CD4-positive, alpha-beta T cell (primary cell): ENCODE measurements around the gene NPAS3. TPM values are rescaled to one million over a fixed set of nuclear protein-coding genes. Genes with fewer than 3 reads are reported as not detected.

Experiments
- ATAC-seq: fragments of 200-7000 bp; cut with Tn5 transposase; one replicate; pipeline ENCODE4 v1.10.0; 2022; ENCODE audit warnings: mild to moderate bottlenecking; ENCODE audit not compliant: poor library complexity
- CTCF ChIA-PET: fragments of 350-600 bp; sonication (Branson Sonifier 250); formaldehyde crosslinking; loops from one replicate; lab custom pipeline; 2021; ENCODE audit warnings: antibody characterized with exemption, inconsistent platforms; lab: Charles Lee
- POLR2A ChIA-PET: fragments of 350-600 bp; sonication (Branson Sonifier 250); formaldehyde crosslinking; loops from one replicate; lab custom pipeline; 2021; ENCODE audit warnings: antibody characterized with exemption, inconsistent platforms; lab: Charles Lee
- DNase-seq, 14 experiments: peaks; one replicate each; pipeline ENCODE4 v3.0.0-alpha.2; 2013 to 2020; ENCODE audit warnings: mixed read lengths in 2 of 14
- H3K27ac ChIP-seq, 2 donors: one replicate each; pipeline versions ENCODE4 v1.5.1 to v1.7.0; 2013; ENCODE audit warnings: low read length in 2 of 2, low read depth in 1 of 2, mild to moderate bottlenecking in 1 of 2
- H3K27me3 ChIP-seq, 2 experiments: 1 replicate in 1 of 2; 2 replicates in 1 of 2; pipeline versions ENCODE4 v1.6.1 to v1.7.0; 2013; ENCODE audit warnings: low read length in 2 of 2, control low read depth in 1 of 2, mild to moderate bottlenecking in 1 of 2, moderate library complexity in 1 of 2; ENCODE audit not compliant: insufficient read depth in 2 of 2, control insufficient read depth in 1 of 2
- H3K36me3 ChIP-seq: one replicate; pipeline ENCODE4 v1.6.1; 2013; ENCODE audit warnings: low read length, control low read depth; ENCODE audit not compliant: insufficient read depth
- H3K4me1 ChIP-seq: one replicate; pipeline ENCODE4 v1.6.1; 2013; ENCODE audit warnings: low read length, control low read depth; ENCODE audit not compliant: insufficient read depth
- H3K4me3 ChIP-seq: one replicate; pipeline ENCODE4 v1.5.1; 2013; ENCODE audit warnings: mild to moderate bottlenecking, low read length, moderate library complexity
- H3K9me3 ChIP-seq, 2 experiments: 1 replicate in 1 of 2; 2 replicates in 1 of 2; pipeline versions ENCODE4 v1.6.1 to v1.7.0; 2013; ENCODE audit warnings: low read length in 2 of 2, mild to moderate bottlenecking in 2 of 2, control low read depth in 1 of 2, moderate library complexity in 1 of 2; ENCODE audit not compliant: control insufficient read depth in 1 of 2, insufficient read depth in 1 of 2
- H3K27ac Mint-ChIP-seq: one replicate; pipeline ENCODE4 v1.8.0; 2020; ENCODE audit warnings: mixed read lengths
- H3K27me3 Mint-ChIP-seq: one replicate; pipeline ENCODE4 v1.8.0; 2021; ENCODE audit warnings: mixed read lengths
- H3K36me3 Mint-ChIP-seq: one replicate; pipeline ENCODE4 v1.8.0; 2021; ENCODE audit warnings: low read depth, mixed read lengths
- H3K4me1 Mint-ChIP-seq: one replicate; pipeline ENCODE4 v1.8.0; 2021; ENCODE audit warnings: low read depth, mixed read lengths
- H3K4me3 Mint-ChIP-seq: one replicate; pipeline ENCODE4 v1.8.0; 2020; ENCODE audit warnings: mild to moderate bottlenecking, mixed read lengths
- H3K9me3 Mint-ChIP-seq: one replicate; pipeline ENCODE4 v1.8.0; 2020; ENCODE audit warnings: mixed read lengths
- intact Hi-C, 2 experiments: fragments of 100-400 bp; cut with DNase I in 1 of 2; cut with micrococcal nuclease in 1 of 2; formaldehyde crosslinking; loops; one replicate each; pipeline versions ENCODE4 v1.15.1 to v1.9.0; 2023 to 2025; cut with DNase I, micrococcal nuclease
- total RNA-seq, 174 experiments: library from RNA in 2 of 174; stranded (reverse) in 2 of 174; gene quantifications; one replicate each; pipeline ENCODE4 v1.2.3 and lab custom pipeline; 2021 to 2026
- TF ChIP-seq, protein P1 (sequence below): fragments of 200-600 bp; IDR thresholded peaks from one replicate; pipeline ENCODE4 v1.8.0; 2022; ENCODE audit warnings: antibody characterized with exemption, mild to moderate bottlenecking

The NPAS3 gene
- total RNA-seq, 2 experiments from 2014 or later: not detected

DNA sequence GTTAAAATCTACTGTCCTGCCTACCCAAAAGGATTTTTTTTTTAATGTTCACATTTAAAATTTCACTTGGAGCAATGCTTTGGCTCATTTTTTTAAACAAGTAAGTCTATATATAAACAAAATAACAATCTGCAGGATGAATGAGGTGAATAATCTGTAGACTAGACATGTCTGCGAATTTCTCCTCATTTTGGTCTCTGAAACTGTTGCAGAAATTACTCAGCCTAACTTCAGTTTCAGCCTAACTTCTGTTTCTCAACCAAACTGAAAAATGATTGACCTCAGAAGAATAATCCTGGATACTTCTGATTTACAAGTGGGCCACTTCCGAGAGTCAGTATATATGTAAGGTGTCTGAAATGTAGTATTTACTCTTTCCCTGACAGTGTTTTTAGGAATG lies 39.8 kb upstream of the NPAS3 start:
- Mint-ChIP-seq H3K27ac (no peak overlapping the region), H3K4me1 (no peaks in the 10 kb centered on the region), H3K9me3 (no peaks in the 10 kb centered on the region), H3K4me3 (no peak overlapping the region), H3K27me3 (peaks cover 4% of the 10 kb centered on the region), H3K36me3 (no peaks in the 10 kb centered on the region)
- Histone ChIP-seq H3K27me3 (no peaks in the 10 kb centered on the region), H3K4me3 (no peak overlapping the region), H3K9me3 (peaks cover 0 to 3% of the 10 kb centered on the region in 2 experiments), H3K36me3 (no peaks in the 10 kb centered on the region), H3K4me1 (no peaks in the 10 kb centered on the region), H3K27ac (no peak overlapping the region)
- intact Hi-C loops: no loop called here
- DNase-seq (no peak), ATAC-seq (no peak)
- CTCF ChIA-PET: interaction anchor here (1.1 kb wide), 1 partner anchor 9 kb away, joined by 4 read pairs; no protein-coding TSS in a partner anchor
- TF ChIP-seq, protein P1, sequence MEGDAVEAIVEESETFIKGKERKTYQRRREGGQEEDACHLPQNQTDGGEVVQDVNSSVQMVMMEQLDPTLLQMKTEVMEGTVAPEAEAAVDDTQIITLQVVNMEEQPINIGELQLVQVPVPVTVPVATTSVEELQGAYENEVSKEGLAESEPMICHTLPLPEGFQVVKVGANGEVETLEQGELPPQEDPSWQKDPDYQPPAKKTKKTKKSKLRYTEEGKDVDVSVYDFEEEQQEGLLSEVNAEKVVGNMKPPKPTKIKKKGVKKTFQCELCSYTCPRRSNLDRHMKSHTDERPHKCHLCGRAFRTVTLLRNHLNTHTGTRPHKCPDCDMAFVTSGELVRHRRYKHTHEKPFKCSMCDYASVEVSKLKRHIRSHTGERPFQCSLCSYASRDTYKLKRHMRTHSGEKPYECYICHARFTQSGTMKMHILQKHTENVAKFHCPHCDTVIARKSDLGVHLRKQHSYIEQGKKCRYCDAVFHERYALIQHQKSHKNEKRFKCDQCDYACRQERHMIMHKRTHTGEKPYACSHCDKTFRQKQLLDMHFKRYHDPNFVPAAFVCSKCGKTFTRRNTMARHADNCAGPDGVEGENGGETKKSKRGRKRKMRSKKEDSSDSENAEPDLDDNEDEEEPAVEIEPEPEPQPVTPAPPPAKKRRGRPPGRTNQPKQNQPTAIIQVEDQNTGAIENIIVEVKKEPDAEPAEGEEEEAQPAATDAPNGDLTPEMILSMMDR: no peak
- POLR2A ChIA-PET: no interaction called here

DNA sequence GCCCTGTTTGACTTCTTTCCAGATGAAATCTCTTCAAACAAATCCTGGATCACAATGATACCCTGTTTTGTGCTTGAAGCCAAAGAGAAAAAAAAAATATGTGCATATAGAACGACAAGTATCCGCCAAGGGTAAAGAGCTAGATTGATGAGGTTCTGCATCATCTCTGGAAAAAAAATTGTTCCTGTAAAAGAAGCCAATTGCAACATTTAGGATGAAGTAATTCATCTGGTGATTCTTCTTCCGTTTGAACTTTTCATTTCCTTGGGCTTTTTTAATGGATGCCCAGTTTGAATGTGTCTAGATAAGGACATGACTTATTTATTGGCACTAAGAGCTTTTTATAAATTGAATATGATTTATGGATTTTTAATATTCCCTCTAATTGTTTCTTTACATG lies 38.1 kb upstream of the NPAS3 start:
- H3K27ac Mint-ChIP-seq: no peak overlapping the region
- TF ChIP-seq, protein P1: no peak

DNA sequence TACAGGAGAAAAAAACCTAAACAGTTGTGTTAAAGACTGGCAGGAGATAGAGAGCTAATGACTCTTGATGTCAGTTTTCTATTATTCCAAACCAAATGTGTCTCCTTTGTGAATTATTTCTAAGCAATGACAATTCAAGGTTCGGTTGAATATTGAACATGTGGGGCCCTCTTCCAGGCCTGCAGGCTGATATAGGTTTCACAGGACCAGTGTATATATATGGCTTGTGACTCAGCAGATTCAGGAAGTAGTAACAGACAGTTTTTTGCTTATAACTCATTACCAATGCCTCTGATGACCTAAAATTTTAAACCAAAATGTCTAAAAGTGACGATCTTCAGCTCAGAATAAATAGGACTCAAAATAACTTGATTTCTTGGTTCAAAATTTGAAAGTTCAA lies 33.7 kb upstream of the NPAS3 start:
- TF ChIP-seq, protein P1: no peak
- H3K27me3 ChIP-seq: no peaks in the 10 kb centered on the region
- intact Hi-C loops: no loop called here
- POLR2A ChIA-PET: no interaction called here
- H3K4me1 ChIP-seq: no peaks in the 10 kb centered on the region
- no peak overlapping the region for H3K4me3 ChIP-seq
- ATAC-seq (no peak), DNase-seq (no peak)
- Mint-ChIP-seq H3K27ac (no peak overlapping the region), H3K4me3 (no peak overlapping the region), H3K27me3 (peaks cover 7% of the 10 kb centered on the region), H3K36me3 (no peaks in the 10 kb centered on the region), H3K9me3 (peaks cover 6% of the 10 kb centered on the region), H3K4me1 (no peaks in the 10 kb centered on the region)
- no peak overlapping the region for H3K27ac ChIP-seq
- peaks cover 0 to 3% of the 10 kb centered on the region in 2 experiments for H3K9me3 ChIP-seq
- H3K36me3 ChIP-seq: no peaks in the 10 kb centered on the region
- CTCF ChIA-PET: no interaction called here

More for the DNA sequence above, 38.1 kb upstream of the NPAS3 start:
- intact Hi-C loops: no loop called here
- peaks cover 0 to 3% of the 10 kb centered on the region in 2 experiments for H3K9me3 ChIP-seq
- POLR2A ChIA-PET: no interaction called here
- Mint-ChIP-seq H3K36me3 (no peaks in the 10 kb centered on the region), H3K4me1 (no peaks in the 10 kb centered on the region), H3K4me3 (no peak overlapping the region), H3K9me3 (peaks cover 1% of the 10 kb centered on the region), H3K27me3 (peaks cover 4% of the 10 kb centered on the region)
- H3K4me1 ChIP-seq: no peaks in the 10 kb centered on the region
- H3K4me3 ChIP-seq: no peak overlapping the region
- H3K27ac ChIP-seq: no peak overlapping the region
- H3K36me3 ChIP-seq: no peaks in the 10 kb centered on the region
- CTCF ChIA-PET: interaction anchor here (1.0 kb wide), 1 partner anchor 11 kb away, joined by 3 read pairs; no protein-coding TSS in a partner anchor
- no peaks in the 10 kb centered on the region for H3K27me3 ChIP-seq
- DNase-seq (no peak), ATAC-seq (no peak)
